H1 (cell line): ENCODE results near the gene MYBPH. TPM values are rescaled to one million over a fixed set of nuclear protein-coding genes. Genes with fewer than 3 reads are reported as not detected.

Source experiments
- CTBP2 ChIP-seq: IDR thresholded peaks from 2 replicates; pipeline ENCODE4 v1.7.0; 2011; ENCODE audit warnings: borderline replicate concordance, mild to moderate bottlenecking, moderate library complexity, mixed read lengths, low read length; ENCODE audit not compliant: insufficient read depth, insufficient read length
- JUND ChIP-seq: IDR thresholded peaks from 2 replicates; pipeline ENCODE4 v1.6.1; 2011; ENCODE audit warnings: mild to moderate bottlenecking, improper control_type of control experiment, low read length
- NANOG ChIP-seq: IDR thresholded peaks from 2 replicates; pipeline ENCODE4 v1.6.1; 2011; ENCODE audit warnings: low read length, low read depth, mild to moderate bottlenecking, inconsistent platforms; ENCODE audit not compliant: insufficient read depth, poor library complexity, severe bottlenecking
- SAP30 ChIP-seq: fragments of 300-600 bp; sonication (generic); IDR thresholded peaks from 2 replicates; pipeline ENCODE4 v1.7.1; 2012; ENCODE audit warnings: low read length, moderate library complexity, mild to moderate bottlenecking, inconsistent platforms; ENCODE audit not compliant: insufficient read depth, insufficient replicate concordance
- SP2 ChIP-seq: IDR thresholded peaks from 2 replicates; pipeline ENCODE4 v1.6.1; 2012; ENCODE audit warnings: mild to moderate bottlenecking, low read length, inconsistent platforms
- SRF ChIP-seq: IDR thresholded peaks from 2 replicates; pipeline ENCODE4 v1.6.1; 2011; ENCODE audit warnings: mild to moderate bottlenecking, low read depth, low read length, moderate library complexity
- polyA plus RNA-seq, 7 experiments: library from polyadenylated mRNA; depleted of rRNA in 3 of 7; stranded (reverse) in 5 of 7; unstranded in 2 of 7; fragments of >200 nt in 5 of 7; fragments of 200-250 nt in 2 of 7; gene quantifications; 1 replicate in 5 of 7; 2 replicates in 1 of 7; 4 replicates in 1 of 7; pipeline versions ENCODE4 v1.2.1 to v1.2.3, GENCODE V29; 2011 to 2013; ENCODE audit warnings: missing spikeins in 2 of 7, mixed read lengths in 2 of 7
- total RNA-seq: library from RNA; stranded (reverse); fragmentation: NEBNext Ultra II Directional; extraction: Animal tissue kit (Norgen Biotek cat#: 25700); gene quantifications from 2 replicates; pipeline ENCODE4 v1.2.1, GENCODE V29; 2021
- TF ChIP-seq, protein P1 (sequence below): fragments of 300-600 bp; sonication (generic); IDR thresholded peaks from 2 replicates; pipeline ENCODE4 v1.7.1; 2012; ENCODE audit warnings: low read length, moderate library complexity, mild to moderate bottlenecking, inconsistent platforms; ENCODE audit not compliant: insufficient replicate concordance

Gene MYBPH
- total and polyA plus RNA-seq, 2 of the 8 experiments (the other 6 are each of a cell fraction or from before 2014, with no cell fraction given) = not detected

GRCh38 chr1:203200916-203201315 is 25.3 kb upstream of the MYBPH start (continued):
- TF ChIP-seq SRF = no peak
- no peak for TF ChIP-seq JUND
- TF ChIP-seq SP2 = no peak
- TF ChIP-seq, protein P1, sequence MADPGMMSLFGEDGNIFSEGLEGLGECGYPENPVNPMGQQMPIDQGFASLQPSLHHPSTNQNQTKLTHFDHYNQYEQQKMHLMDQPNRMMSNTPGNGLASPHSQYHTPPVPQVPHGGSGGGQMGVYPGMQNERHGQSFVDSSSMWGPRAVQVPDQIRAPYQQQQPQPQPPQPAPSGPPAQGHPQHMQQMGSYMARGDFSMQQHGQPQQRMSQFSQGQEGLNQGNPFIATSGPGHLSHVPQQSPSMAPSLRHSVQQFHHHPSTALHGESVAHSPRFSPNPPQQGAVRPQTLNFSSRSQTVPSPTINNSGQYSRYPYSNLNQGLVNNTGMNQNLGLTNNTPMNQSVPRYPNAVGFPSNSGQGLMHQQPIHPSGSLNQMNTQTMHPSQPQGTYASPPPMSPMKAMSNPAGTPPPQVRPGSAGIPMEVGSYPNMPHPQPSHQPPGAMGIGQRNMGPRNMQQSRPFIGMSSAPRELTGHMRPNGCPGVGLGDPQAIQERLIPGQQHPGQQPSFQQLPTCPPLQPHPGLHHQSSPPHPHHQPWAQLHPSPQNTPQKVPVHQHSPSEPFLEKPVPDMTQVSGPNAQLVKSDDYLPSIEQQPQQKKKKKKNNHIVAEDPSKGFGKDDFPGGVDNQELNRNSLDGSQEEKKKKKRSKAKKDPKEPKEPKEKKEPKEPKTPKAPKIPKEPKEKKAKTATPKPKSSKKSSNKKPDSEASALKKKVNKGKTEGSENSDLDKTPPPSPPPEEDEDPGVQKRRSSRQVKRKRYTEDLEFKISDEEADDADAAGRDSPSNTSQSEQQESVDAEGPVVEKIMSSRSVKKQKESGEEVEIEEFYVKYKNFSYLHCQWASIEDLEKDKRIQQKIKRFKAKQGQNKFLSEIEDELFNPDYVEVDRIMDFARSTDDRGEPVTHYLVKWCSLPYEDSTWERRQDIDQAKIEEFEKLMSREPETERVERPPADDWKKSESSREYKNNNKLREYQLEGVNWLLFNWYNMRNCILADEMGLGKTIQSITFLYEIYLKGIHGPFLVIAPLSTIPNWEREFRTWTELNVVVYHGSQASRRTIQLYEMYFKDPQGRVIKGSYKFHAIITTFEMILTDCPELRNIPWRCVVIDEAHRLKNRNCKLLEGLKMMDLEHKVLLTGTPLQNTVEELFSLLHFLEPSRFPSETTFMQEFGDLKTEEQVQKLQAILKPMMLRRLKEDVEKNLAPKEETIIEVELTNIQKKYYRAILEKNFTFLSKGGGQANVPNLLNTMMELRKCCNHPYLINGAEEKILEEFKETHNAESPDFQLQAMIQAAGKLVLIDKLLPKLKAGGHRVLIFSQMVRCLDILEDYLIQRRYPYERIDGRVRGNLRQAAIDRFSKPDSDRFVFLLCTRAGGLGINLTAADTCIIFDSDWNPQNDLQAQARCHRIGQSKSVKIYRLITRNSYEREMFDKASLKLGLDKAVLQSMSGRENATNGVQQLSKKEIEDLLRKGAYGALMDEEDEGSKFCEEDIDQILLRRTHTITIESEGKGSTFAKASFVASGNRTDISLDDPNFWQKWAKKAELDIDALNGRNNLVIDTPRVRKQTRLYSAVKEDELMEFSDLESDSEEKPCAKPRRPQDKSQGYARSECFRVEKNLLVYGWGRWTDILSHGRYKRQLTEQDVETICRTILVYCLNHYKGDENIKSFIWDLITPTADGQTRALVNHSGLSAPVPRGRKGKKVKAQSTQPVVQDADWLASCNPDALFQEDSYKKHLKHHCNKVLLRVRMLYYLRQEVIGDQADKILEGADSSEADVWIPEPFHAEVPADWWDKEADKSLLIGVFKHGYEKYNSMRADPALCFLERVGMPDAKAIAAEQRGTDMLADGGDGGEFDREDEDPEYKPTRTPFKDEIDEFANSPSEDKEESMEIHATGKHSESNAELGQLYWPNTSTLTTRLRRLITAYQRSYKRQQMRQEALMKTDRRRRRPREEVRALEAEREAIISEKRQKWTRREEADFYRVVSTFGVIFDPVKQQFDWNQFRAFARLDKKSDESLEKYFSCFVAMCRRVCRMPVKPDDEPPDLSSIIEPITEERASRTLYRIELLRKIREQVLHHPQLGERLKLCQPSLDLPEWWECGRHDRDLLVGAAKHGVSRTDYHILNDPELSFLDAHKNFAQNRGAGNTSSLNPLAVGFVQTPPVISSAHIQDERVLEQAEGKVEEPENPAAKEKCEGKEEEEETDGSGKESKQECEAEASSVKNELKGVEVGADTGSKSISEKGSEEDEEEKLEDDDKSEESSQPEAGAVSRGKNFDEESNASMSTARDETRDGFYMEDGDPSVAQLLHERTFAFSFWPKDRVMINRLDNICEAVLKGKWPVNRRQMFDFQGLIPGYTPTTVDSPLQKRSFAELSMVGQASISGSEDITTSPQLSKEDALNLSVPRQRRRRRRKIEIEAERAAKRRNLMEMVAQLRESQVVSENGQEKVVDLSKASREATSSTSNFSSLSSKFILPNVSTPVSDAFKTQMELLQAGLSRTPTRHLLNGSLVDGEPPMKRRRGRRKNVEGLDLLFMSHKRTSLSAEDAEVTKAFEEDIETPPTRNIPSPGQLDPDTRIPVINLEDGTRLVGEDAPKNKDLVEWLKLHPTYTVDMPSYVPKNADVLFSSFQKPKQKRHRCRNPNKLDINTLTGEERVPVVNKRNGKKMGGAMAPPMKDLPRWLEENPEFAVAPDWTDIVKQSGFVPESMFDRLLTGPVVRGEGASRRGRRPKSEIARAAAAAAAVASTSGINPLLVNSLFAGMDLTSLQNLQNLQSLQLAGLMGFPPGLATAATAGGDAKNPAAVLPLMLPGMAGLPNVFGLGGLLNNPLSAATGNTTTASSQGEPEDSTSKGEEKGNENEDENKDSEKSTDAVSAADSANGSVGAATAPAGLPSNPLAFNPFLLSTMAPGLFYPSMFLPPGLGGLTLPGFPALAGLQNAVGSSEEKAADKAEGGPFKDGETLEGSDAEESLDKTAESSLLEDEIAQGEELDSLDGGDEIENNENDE = no peak
- TF ChIP-seq CTBP2 = no peak
- TF ChIP-seq SAP30 = no peak
- no peak for TF ChIP-seq NANOG
